HT1080 (cell line): ENCODE results near the gene ZNF750. TPM values are rescaled to one million over a fixed set of nuclear protein-coding genes. Genes with fewer than 3 reads are reported as not detected.

Experiments used
- total RNA-seq: library from RNA; depleted of rRNA; stranded (reverse); fragments of >200 nt; shearing (Covaris generic); gene quantifications from 2 replicates; pipeline ENCODE4 v1.2.3, GENCODE V29; 2014; rRNA removed

The ZNF750 gene
- total RNA-seq, 1 experiment from 2014 or later, result not detected

Other genes starting within 250 kb of the ZNF750 start
- gene WDR45B, start 191.6 kb downstream of the ZNF750 start, total RNA-seq, result 89.2 and 102 TPM in 2 replicates
- gene RAB40B, start 141.3 kb downstream of the ZNF750 start, total RNA-seq, result 5.8 and 6.1 TPM in 2 replicates
- 22.6 and 32.0 TPM in 2 replicates for gene FN3KRP, start 123.3 kb downstream of the ZNF750 start, total RNA-seq
- not detected in 2 replicates for gene FN3K, start 104.4 kb downstream of the ZNF750 start, total RNA-seq
- gene TBCD, start 88.0 kb downstream of the ZNF750 start, total RNA-seq, result 17.4 and 23.0 TPM in 2 replicates
- gene METRNL, start 239.6 kb upstream of the ZNF750 start, total RNA-seq, result 43.6 and 53.3 TPM in 2 replicates